Esophagus (tissue), 2 donors: ENCODE data around the gene CSTPP1. TPM values are rescaled to one million over a fixed set of nuclear protein-coding genes. Genes with fewer than 3 reads are reported as not detected.

Experiments used
- H3K27ac ChIP-seq, 2 donors: one replicate each; pipeline ENCODE4 v1.5.1; 2013; ENCODE audit warnings: low read depth in 2 of 2, mild to moderate bottlenecking in 2 of 2, inconsistent platforms in 1 of 2, low read length in 1 of 2, moderate library complexity in 1 of 2
- H3K27me3 ChIP-seq, 2 donors: one replicate each; pipeline ENCODE4 v1.6.1; 2013; ENCODE audit warnings: low read length in 2 of 2, control low read depth in 1 of 2, mild to moderate bottlenecking in 1 of 2; ENCODE audit not compliant: insufficient read depth in 2 of 2, control insufficient read depth in 1 of 2
- H3K36me3 ChIP-seq, 2 donors: one replicate each; pipeline ENCODE4 v1.6.1; 2013; ENCODE audit warnings: low read length in 1 of 2; ENCODE audit not compliant: control insufficient read depth in 2 of 2, insufficient read depth in 2 of 2
- H3K4me1 ChIP-seq, 2 donors: one replicate each; pipeline ENCODE4 v1.6.1; 2013; ENCODE audit warnings: low read length in 1 of 2; ENCODE audit not compliant: control insufficient read depth in 2 of 2, insufficient read depth in 2 of 2
- H3K4me3 ChIP-seq, 2 donors: one replicate each; pipeline ENCODE4 v1.5.1; 2013; ENCODE audit warnings: low read length in 2 of 2, mild to moderate bottlenecking in 2 of 2, low read depth in 1 of 2, moderate library complexity in 1 of 2
- H3K9me3 ChIP-seq, 2 donors: one replicate each; pipeline ENCODE4 v1.6.1; 2013; ENCODE audit warnings: mild to moderate bottlenecking in 2 of 2, low read depth in 1 of 2, low read length in 1 of 2, moderate library complexity in 1 of 2; ENCODE audit not compliant: control insufficient read depth in 2 of 2, insufficient read depth in 1 of 2
- WGBS, 2 donors: extraction: QIAGEN DNeasy Blood & Tissue Kit; methylation state at CpG; one replicate each; pipeline ENCODE4 v1.1.7; 2013; 5-methylcytosine and 5-hydroxymethylcytosine counted together
- polyA plus RNA-seq, 2 donors: library from polyadenylated mRNA; stranded (reverse); fragments of 200-250 nt; gene quantifications; one replicate each; pipeline ENCODE4 v1.2.3, GENCODE V29; 2013
- donor health status: healthy with polysubstance abuse.
- donor health status: Bipolar disorder and iron deficiency.

CSTPP1 gene
- polyA plus RNA-seq, 2 donors, result 8.3 to 13.0 TPM

DNA sequence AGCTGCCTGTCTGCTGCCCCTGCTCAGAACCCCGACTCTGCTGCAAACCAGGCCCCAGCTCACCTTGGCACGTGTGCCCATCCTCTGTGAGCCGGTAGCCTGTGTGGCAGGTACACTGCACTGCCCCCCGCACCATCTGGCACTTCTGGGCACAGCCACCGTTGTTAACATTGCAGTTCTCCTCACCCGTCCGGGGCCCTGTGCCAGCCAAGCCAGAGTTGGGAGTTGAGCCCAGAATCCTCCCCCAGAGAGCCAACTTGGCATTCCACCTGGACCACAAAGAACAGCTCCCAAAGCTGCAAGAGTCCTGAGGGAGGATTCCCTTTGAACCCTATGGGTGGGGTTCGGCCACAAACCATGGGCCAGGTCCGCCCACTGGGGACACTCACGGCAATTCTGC lies 40.7 kb upstream of the CSTPP1 start:
- no peaks in the 10 kb centered on the region for H3K9me3 ChIP-seq
- 43 to 56% methylated on average over 10 of the region's 10 CpGs for WGBS, 2 donors
- H3K4me1 ChIP-seq, result peaks cover 3 to 21% of the 10 kb centered on the region in 2 donors
- no peak overlapping the region for H3K4me3 ChIP-seq
- H3K27me3 ChIP-seq, result no peaks in the 10 kb centered on the region
- H3K27ac ChIP-seq, result no peak overlapping the region
- peaks cover 0 to 12% of the 10 kb centered on the region in 2 donors for H3K36me3 ChIP-seq

- Histone ChIP-seq H3K9me3 (no peaks in the 10 kb centered on the region), H3K27ac (no peak overlapping the region), H3K4me1 (peaks cover 3 to 21% of the 10 kb centered on the region in 2 donors), H3K36me3 (peaks cover 0 to 12% of the 10 kb centered on the region in 2 donors), H3K27me3 (no peaks in the 10 kb centered on the region), H3K4me3 (no peak overlapping the region)
- WGBS, 2 donors, result 81 to 93% methylated on average over 10 of the region's 10 CpGs
Measured at GRCh38 chr11:46896719-46897406, 39.7 kb upstream of the CSTPP1 start.

DNA sequence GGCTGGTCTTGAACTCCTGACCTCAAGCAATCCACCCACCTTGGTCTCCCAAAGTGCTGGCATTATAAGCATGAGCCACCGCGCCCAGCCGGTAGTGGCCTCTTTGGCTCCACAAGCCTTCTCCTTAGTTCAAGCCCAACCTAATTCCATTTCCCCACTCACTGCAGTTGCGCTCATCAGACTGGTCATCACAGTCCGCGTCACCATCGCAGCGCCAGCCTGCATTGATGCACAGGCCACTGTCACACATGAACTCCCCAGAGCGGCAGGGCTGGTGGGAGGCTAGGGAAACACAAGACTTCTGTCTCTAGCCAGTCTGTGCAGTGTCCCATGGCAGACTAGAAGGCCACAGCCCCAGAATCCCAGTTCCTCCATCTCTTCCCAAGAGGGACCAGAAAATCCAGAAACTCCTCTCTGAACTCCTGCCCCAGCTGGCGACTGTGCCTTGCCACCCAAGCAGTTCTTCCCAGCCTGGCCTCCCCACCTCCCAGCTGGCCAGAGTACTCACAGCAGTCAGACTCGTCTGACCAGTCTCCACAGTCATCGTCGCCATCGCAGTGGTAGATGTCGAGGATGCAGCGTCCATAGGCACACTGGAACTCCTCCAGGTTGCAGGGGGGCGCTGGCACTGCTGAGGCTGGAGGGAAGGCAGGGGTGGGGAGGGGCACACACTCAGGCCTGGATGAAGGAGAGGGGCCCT lies 38.0 kb upstream of the CSTPP1 start:
- peak overlapping the region in 1 of 2 donors; percentile 27 for H3K27ac ChIP-seq
- H3K36me3 ChIP-seq, result peaks cover 0 to 12% of the 10 kb centered on the region in 2 donors
- no peaks in the 10 kb centered on the region for H3K9me3 ChIP-seq
- H3K4me3 ChIP-seq, result no peak overlapping the region
- WGBS, 2 donors, result 76 to 81% methylated on average over 17 of the region's 17 CpGs
- peaks cover 3 to 21% of the 10 kb centered on the region in 2 donors for H3K4me1 ChIP-seq
- H3K27me3 ChIP-seq, result no peaks in the 10 kb centered on the region

- Histone ChIP-seq H3K27me3 (no peaks in the 10 kb centered on the region), H3K27ac (no peak overlapping the region), H3K4me3 (no peak overlapping the region), H3K9me3 (no peaks in the 10 kb centered on the region), H3K36me3 (peaks cover 0 to 9% of the 10 kb centered on the region in 2 donors), H3K4me1 (peaks cover 3 to 21% of the 10 kb centered on the region in 2 donors)
- WGBS, 2 donors, result 91 to 92% methylated on average over 13 of the region's 13 CpGs
Measured at GRCh38 chr11:46899501-46900025, 37.0 kb upstream of the CSTPP1 start.

- no peaks in the 10 kb centered on the region for H3K27me3 ChIP-seq
- H3K27ac ChIP-seq, result peak overlapping the region in 1 of 2 donors; percentile 37
- H3K4me3 ChIP-seq, result no peak overlapping the region
- H3K36me3 ChIP-seq, result peaks cover 0 to 9% of the 10 kb centered on the region in 2 donors
- peaks cover 3 to 21% of the 10 kb centered on the region in 2 donors for H3K4me1 ChIP-seq
- H3K9me3 ChIP-seq, result no peaks in the 10 kb centered on the region
- 77 to 83% methylated on average over 13 of the region's 13 CpGs for WGBS, 2 donors
Measured at GRCh38 chr11:46900091-46900746, 36.3 kb upstream of the CSTPP1 start.

GRCh38 chr11:46901156-46901555 lies 35.4 kb upstream of the CSTPP1 start:
- WGBS, 2 donors, result 58 to 70% methylated on average over 3 of the region's 3 CpGs
- no peaks in the 10 kb centered on the region for H3K9me3 ChIP-seq
- H3K4me1 ChIP-seq, result peaks cover 3 to 15% of the 10 kb centered on the region in 2 donors
- H3K4me3 ChIP-seq, result no peak overlapping the region
- H3K27ac ChIP-seq, result peak overlapping the region in 1 of 2 donors; percentile 47
- no peaks in the 10 kb centered on the region for H3K27me3 ChIP-seq
- H3K36me3 ChIP-seq, result peaks cover 0 to 3% of the 10 kb centered on the region in 2 donors

DNA sequence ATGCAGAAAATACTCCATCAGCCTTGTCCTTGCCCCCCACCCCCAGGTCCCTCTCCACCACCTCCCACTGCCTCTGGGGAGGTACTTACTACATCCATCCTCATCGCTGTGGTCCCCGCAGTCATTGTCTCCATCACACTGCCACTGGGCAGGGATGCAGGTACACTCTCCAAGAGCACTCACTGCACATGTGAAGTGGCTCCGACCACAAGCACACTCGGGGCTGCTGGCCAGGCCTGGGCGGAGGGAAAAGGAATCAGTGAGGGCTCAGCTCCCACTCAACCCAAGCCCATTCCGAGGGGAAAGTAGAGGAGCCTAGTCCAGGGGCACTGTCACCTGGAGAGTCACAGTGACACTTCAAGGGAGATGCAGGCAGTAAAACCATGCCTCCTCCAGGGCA lies 33.9 kb upstream of the CSTPP1 start:
- no peak overlapping the region for H3K4me3 ChIP-seq
- H3K27ac ChIP-seq, result no peak overlapping the region
- 86 to 89% methylated on average over 6 of the region's 6 CpGs for WGBS, 2 donors
- no peaks in the 10 kb centered on the region for H3K9me3 ChIP-seq
- peaks cover 0 to 3% of the 10 kb centered on the region in 2 donors for H3K36me3 ChIP-seq
- H3K27me3 ChIP-seq, result no peaks in the 10 kb centered on the region
- H3K4me1 ChIP-seq, result peaks cover 3 to 13% of the 10 kb centered on the region in 2 donors

GRCh38 chr11:46903846-46904245 lies 32.7 kb upstream of the CSTPP1 start:
- no peaks in the 10 kb centered on the region for H3K27me3 ChIP-seq

GRCh38 chr11:46905806-46906205 lies 30.8 kb upstream of the CSTPP1 start:
- H3K36me3 ChIP-seq, result no peaks in the 10 kb centered on the region
- H3K27ac ChIP-seq, result no peak overlapping the region
- H3K9me3 ChIP-seq, result no peaks in the 10 kb centered on the region
- H3K4me1 ChIP-seq, result no peaks in the 10 kb centered on the region
- WGBS, 2 donors, result 75 to 92% methylated on average over 4 to 5 of the region's 5 CpGs
- H3K4me3 ChIP-seq, result no peak overlapping the region
- no peaks in the 10 kb centered on the region for H3K27me3 ChIP-seq

More at GRCh38 chr11:46903846-46904245, 32.7 kb upstream of the CSTPP1 start:
- H3K36me3 ChIP-seq, result no peaks in the 10 kb centered on the region
- H3K4me3 ChIP-seq, result no peak overlapping the region
- no peaks in the 10 kb centered on the region for H3K9me3 ChIP-seq
- 75 to 86% methylated on average over 10 of the region's 10 CpGs for WGBS, 2 donors
- H3K4me1 ChIP-seq, result peaks cover 0 to 9% of the 10 kb centered on the region in 2 donors
- no peak overlapping the region for H3K27ac ChIP-seq
